Ectodermal cell (in vitro differentiated cells): ENCODE data around the gene MRPS18B.
A peak's percentile ranks its signal among the peaks of the same experiment; 100 is the strongest.

Experiments
- H3K27ac ChIP-seq: 2 replicates; pipeline ENCODE4 v1.7.0; 2013; ENCODE audit warnings: mild to moderate bottlenecking, low read depth, low read length; ENCODE audit not compliant: insufficient read depth, poor library complexity, severe bottlenecking
- H3K27me3 ChIP-seq: 2 replicates; pipeline ENCODE4 v1.7.0; 2013; ENCODE audit warnings: mild to moderate bottlenecking, low read length; ENCODE audit not compliant: insufficient read depth, control insufficient read depth, poor library complexity, severe bottlenecking
- H3K36me3 ChIP-seq: one replicate; pipeline ENCODE4 v1.7.0; 2013; ENCODE audit warnings: low read length; ENCODE audit not compliant: control insufficient read depth, insufficient read depth
- H3K4me1 ChIP-seq: one replicate; pipeline ENCODE4 v1.7.0; 2013; ENCODE audit warnings: low read length; ENCODE audit not compliant: control insufficient read depth, insufficient read depth
- H3K4me3 ChIP-seq: 2 replicates; pipeline ENCODE4 v1.7.0; 2013; ENCODE audit warnings: low read depth, low read length, control low read depth; ENCODE audit not compliant: insufficient read depth
- H3K9me3 ChIP-seq: 2 replicates; pipeline ENCODE4 v1.7.0; 2013; ENCODE audit warnings: mild to moderate bottlenecking, low read length, moderate library complexity; ENCODE audit not compliant: control insufficient read depth
- WGBS, 2 experiments: methylation state at CpG; one replicate each; pipeline ENCODE4 v1.1.7; 2013; ENCODE audit warnings: missing lambda C conversion rate in 2 of 2; 5-methylcytosine and 5-hydroxymethylcytosine counted together

The MRPS18B gene

GRCh38 chr6:30614843-30615218 lies 2.8 kb upstream of the MRPS18B start:
- H3K36me3 ChIP-seq: no peaks in the 10 kb centered on the region
- peaks cover 18% of the 10 kb centered on the region for H3K4me1 ChIP-seq
- H3K27ac ChIP-seq: peak overlapping the region; percentile 99
- H3K4me3 ChIP-seq: peak overlapping the region; percentile 85
- 0% methylated on average over 4 to 5 of the region's 6 CpGs for WGBS, 2 experiments
- no peaks in the 10 kb centered on the region for H3K9me3 ChIP-seq
- H3K27me3 ChIP-seq: no peaks in the 10 kb centered on the region

DNA sequence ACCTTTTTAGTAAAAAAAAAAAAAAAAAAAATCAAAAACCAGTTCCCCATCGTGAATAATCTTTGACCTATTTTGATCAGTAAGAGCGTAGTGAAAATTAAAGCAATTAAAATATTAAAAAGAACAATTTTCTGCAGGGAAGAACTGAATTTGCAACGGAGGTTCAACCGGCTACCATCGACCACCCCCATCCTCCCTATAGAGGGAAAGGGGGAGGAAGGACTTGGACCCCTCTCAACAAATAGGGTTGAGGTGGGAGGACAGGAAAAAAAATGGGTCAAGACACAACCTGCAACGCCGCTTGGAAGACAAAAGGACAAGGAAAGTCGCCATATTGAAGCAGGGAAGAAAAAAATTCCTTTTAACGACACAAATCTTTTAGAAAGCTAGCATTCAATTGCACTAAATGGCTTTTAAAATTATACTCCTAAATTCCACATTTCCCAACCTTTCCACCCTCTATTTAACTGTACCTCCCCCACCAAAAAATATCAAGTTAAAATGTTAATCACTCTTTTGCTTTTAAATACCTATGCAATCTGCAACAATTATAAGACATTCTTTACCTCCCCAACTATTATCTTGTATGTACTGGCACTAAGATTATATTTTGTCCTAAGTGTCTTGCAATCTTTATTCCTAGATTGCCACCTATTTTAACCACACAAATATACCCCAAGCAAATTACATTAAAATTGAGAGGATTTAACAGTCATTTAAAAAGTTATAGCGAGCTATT lies 2.3 kb upstream of the MRPS18B start:
- 0% methylated on average over 5 to 7 of the region's 10 CpGs for WGBS, 2 experiments
- H3K36me3 ChIP-seq: no peaks in the 10 kb centered on the region

GRCh38 chr6:30615958-30616810 lies 1.5 kb upstream of the MRPS18B start:
- peak overlapping the region; percentile 99 for H3K27ac ChIP-seq
- peaks cover 18% of the 10 kb centered on the region for H3K4me1 ChIP-seq
- no peaks in the 10 kb centered on the region for H3K27me3 ChIP-seq
- 0 to 2% methylated on average over 7 to 8 of the region's 10 CpGs for WGBS, 2 experiments
- H3K4me3 ChIP-seq: peak overlapping the region; percentile 85
- peaks cover 6% of the 10 kb centered on the region for H3K36me3 ChIP-seq
- no peaks in the 10 kb centered on the region for H3K9me3 ChIP-seq

More for the DNA sequence above, 2.3 kb upstream of the MRPS18B start:
- H3K4me3 ChIP-seq: peak overlapping the region; percentile 85
- no peaks in the 10 kb centered on the region for H3K27me3 ChIP-seq
- H3K4me1 ChIP-seq: peaks cover 18% of the 10 kb centered on the region
- no peaks in the 10 kb centered on the region for H3K9me3 ChIP-seq
- peak overlapping the region; percentile 99 for H3K27ac ChIP-seq

GRCh38 chr6:30616811-30617564 lies 652 bp upstream of the MRPS18B start, which contains the start of gene PPP1R10:
Gene PPP1R10 (minus strand): TSS chr6:30617243. CDS start chr6:30609944, 7,299 bp downstream.
- Histone ChIP-seq H3K9me3 (no peaks in the 10 kb centered on the region), H3K27ac (peak within 1 kb of the TSS; percentile 99), H3K36me3 (peaks cover 8% of the 10 kb centered on the region), H3K27me3 (no peaks in the 10 kb centered on the region), H3K4me3 (peak within 1 kb of the TSS; percentile 91), H3K4me1 (peaks cover 18% of the 10 kb centered on the region)
- 0% methylated on average over 40 of the region's 40 CpGs for WGBS, 2 experiments

DNA sequence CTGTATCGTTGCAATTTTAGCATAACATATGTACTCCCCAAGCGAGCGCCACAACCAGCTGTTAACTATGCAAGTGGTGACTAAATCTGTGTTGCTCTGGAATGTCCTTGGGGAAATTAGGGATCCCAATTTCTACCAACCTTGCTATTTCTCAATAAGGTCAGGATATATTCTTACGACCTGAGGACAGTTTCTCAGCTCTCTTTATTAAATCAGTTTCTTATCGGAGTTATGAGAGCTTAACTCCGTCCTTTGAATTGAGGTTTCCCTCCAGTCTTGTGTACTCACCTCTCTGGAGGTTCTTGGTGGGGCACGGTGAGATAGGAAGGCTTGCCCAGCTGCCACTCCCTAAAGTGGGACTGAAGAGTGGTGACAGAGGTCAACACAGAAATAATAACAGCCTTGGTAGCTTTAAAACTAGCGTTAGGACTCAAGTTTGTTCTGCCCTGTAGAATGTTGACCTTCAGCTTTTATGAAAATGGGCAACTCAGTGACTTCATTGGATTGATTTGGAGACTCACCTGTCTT lies 694 bp downstream of the MRPS18B start:
- peaks cover 8% of the 10 kb centered on the region for H3K36me3 ChIP-seq
- no peaks in the 10 kb centered on the region for H3K27me3 ChIP-seq
- WGBS, 2 experiments: 31 to 32% methylated on average over 8 of the region's 8 CpGs
- no peaks in the 10 kb centered on the region for H3K9me3 ChIP-seq
- no peak overlapping the region for H3K27ac ChIP-seq
- peaks cover 12% of the 10 kb centered on the region for H3K4me1 ChIP-seq
- H3K4me3 ChIP-seq: peak overlapping the region; percentile 91

DNA sequence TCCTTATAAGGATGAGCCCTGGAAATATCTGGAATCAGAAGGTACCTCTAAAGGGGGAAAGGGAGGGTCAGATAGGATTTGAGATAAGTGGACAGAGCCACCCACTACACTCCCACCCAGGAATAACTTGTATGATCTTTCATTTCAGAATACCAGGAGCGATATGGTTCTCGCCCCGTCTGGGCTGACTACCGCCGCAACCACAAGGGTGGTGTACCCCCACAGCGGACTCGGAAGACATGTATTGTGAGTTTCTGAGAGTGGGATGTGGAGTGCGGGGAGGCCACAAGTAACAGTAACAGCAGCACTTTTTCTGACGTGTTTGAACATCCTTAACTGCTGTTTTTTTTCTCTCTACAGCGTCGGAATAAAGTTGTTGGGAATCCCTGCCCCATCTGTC lies 1.9 kb downstream of the MRPS18B start:
- Histone ChIP-seq H3K4me3 (no peak overlapping the region), H3K27ac (no peak overlapping the region), H3K27me3 (no peaks in the 10 kb centered on the region), H3K4me1 (peaks cover 4% of the 10 kb centered on the region), H3K9me3 (no peaks in the 10 kb centered on the region), H3K36me3 (peaks cover 8% of the 10 kb centered on the region)
- 96 to 97% methylated on average over 11 of the region's 11 CpGs for WGBS, 2 experiments

DNA sequence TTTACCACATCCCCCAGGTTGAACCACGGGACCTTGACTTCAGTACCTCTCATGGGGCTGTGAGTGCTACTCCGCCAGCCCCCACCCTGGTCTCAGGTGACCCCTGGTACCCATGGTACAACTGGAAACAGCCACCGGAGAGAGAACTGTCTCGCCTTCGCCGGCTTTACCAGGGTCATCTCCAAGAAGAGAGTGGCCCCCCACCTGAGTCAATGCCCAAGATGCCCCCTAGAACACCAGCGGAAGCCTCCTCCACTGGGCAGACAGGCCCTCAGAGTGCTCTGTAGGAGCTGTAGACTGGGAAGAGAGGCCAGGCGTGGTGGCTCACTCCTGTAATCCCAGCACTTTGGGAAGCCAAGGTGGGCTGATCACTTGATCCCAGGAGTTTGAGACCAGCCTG lies 7.9 kb downstream of the MRPS18B start:
- Histone ChIP-seq H3K27ac (no peak overlapping the region), H3K4me3 (no peak overlapping the region), H3K4me1 (peaks cover 11% of the 10 kb centered on the region), H3K27me3 (no peaks in the 10 kb centered on the region), H3K9me3 (no peaks in the 10 kb centered on the region), H3K36me3 (peaks cover 43% of the 10 kb centered on the region)
- WGBS, 2 experiments: 94 to 95% methylated on average over 8 of the region's 8 CpGs

- peaks cover 48% of the 10 kb centered on the region for H3K36me3 ChIP-seq
- peak within 1 kb of the TSS; percentile 82 for H3K27ac ChIP-seq
- no peaks in the 10 kb centered on the region for H3K9me3 ChIP-seq
- peak within 1 kb of the TSS; percentile 66 for H3K4me3 ChIP-seq
- no peaks in the 10 kb centered on the region for H3K27me3 ChIP-seq
- H3K4me1 ChIP-seq: peaks cover 11% of the 10 kb centered on the region
- 6% methylated on average over 36 of the region's 36 CpGs for whole genome bisulfite sequencing, 2 experiments
Measured at GRCh38 chr6:30626484-30627366, 9.1 kb downstream of the MRPS18B start, which contains the start of gene ATAT1. Gene ATAT1 (plus strand): TSS chr6:30626874.

- WGBS, 2 experiments: 93 to 96% methylated on average over 3 of the region's 3 CpGs
- H3K36me3 ChIP-seq: peaks cover 38% of the 10 kb centered on the region
- H3K4me3 ChIP-seq: no peak overlapping the region
- H3K4me1 ChIP-seq: no peaks in the 10 kb centered on the region
- H3K27ac ChIP-seq: no peak overlapping the region
- H3K27me3 ChIP-seq: no peaks in the 10 kb centered on the region
- H3K9me3 ChIP-seq: no peaks in the 10 kb centered on the region
Measured at GRCh38 chr6:30635834-30636233, 18.2 kb downstream of the MRPS18B start.
